Activated CD8-positive, alpha-beta memory T cell treated with anti-CD3 and anti-CD28 coated beads, Interleukin-2, amount 50 U/mL, for 1 hour (primary cell): ENCODE measurements around the gene MLXIP.

ENCODE experiments used
- DNase-seq: peaks from one replicate; pipeline ENCODE4 v3.0.0-alpha.2; 2020; ENCODE audit errors: extremely low read depth

MLXIP gene

GRCh38 chr12:122079033-122079531 is 526 bp downstream of the MLXIP start:
- DNase-seq, result no peak

GRCh38 chr12:122079532-122080081 is 1.1 kb downstream of the MLXIP start:
- no peak for DNase-seq

GRCh38 chr12:122080149-122081082 is 1.9 kb downstream of the MLXIP start:
- DNase-seq, result no peak

- DNase-seq, result no peak
Measured at GRCh38 chr12:122081083-122081696, 2.6 kb downstream of the MLXIP start.

GRCh38 chr12:122081697-122082221 is 3.2 kb downstream of the MLXIP start:
- DNase-seq, result no peak

GRCh38 chr12:122082621-122083356 is 4.2 kb downstream of the MLXIP start:
- DNase-seq, result no peak

GRCh38 chr12:122084857-122085405 is 6.4 kb downstream of the MLXIP start:
- no peak for DNase-seq

- no peak for DNase-seq
Measured at GRCh38 chr12:122085591-122085990, 7.0 kb downstream of the MLXIP start.

- DNase-seq, result no peak
Measured at GRCh38 chr12:122086116-122086515, 7.6 kb downstream of the MLXIP start.

GRCh38 chr12:122086641-122087285 is 8.2 kb downstream of the MLXIP start:
- no peak for DNase-seq

GRCh38 chr12:122087431-122088178 is 9.0 kb downstream of the MLXIP start:
- no peak for DNase-seq

GRCh38 chr12:122088179-122088810 is 9.7 kb downstream of the MLXIP start:
- no peak for DNase-seq

GRCh38 chr12:122089077-122089476 is 10.5 kb downstream of the MLXIP start:
- DNase-seq, result no peak

- no peak for DNase-seq
Measured at GRCh38 chr12:122090759-122091515, 12.4 kb downstream of the MLXIP start.

- DNase-seq, result no peak
Measured at GRCh38 chr12:122093098-122093883, 14.7 kb downstream of the MLXIP start.

GRCh38 chr12:122094137-122094734 is 15.7 kb downstream of the MLXIP start:
- DNase-seq, result no peak

- no peak for DNase-seq
Measured at GRCh38 chr12:122094735-122095631, 16.4 kb downstream of the MLXIP start.
